ENCODE measurements around the gene SIPA1L3.

GRCh38 chr19:38019396-38019724 is 112.4 kb downstream of the SIPA1L3 start:
- TF ChIP-seq CTCF (IDR thresholded peaks at IDR 0.05) (no peak), POLR2A (IDR thresholded peaks at IDR 0.05) (no peak)

Measured in lower leg skin (tissue), 3 donors.